ENCODE measurements around the gene DDIT3. TPM values are rescaled to one million over a fixed set of nuclear protein-coding genes. Genes with fewer than 3 reads are reported as not detected.

DDIT3 gene
- total and polyA plus RNA-seq, 2 donors (not counting 1 experiment from before 2014, with no cell fraction given) = 35.6 to 159 TPM

- Histone ChIP-seq H3K9me3 (ENCODE audit: control extremely low read depth in 1 of 3, control insufficient read depth in 2 of 3, insufficient read depth in 1 of 3, low read length in 2 of 3) (no peaks in the 10 kb centered on the region), H3K36me3 (replicated peaks in 1 of 2; ENCODE audit: control extremely low read depth in 1 of 2, control insufficient read depth in 1 of 2, extremely low read depth in 1 of 2, insufficient read depth in 2 of 2, low read length in 1 of 2) (peaks cover 7 to 71% of the 10 kb centered on the region in 2 experiments), H3K27me3 (replicated peaks in 1 of 4; ENCODE audit: control extremely low read depth in 1 of 4, control insufficient read depth in 3 of 4, insufficient read depth in 4 of 4, low read length in 3 of 4) (no peaks in the 10 kb centered on the region), H2AFZ (ENCODE audit: insufficient read depth, low read depth, low read length, poor library complexity, severe bottlenecking) (no peak overlapping the region), H3K4me2 (replicated peaks; ENCODE audit: low read depth, low read length, poor library complexity, severe bottlenecking) (no peak overlapping the region), H3K79me2 (ENCODE audit: control insufficient read depth, insufficient read depth, low read length) (peaks cover 32% of the 10 kb centered on the region), H3K27ac (ENCODE audit: low read length in 2 of 2) (no peak overlapping the region), H4K20me1 (ENCODE audit: control insufficient read depth, insufficient read depth, low read length, poor library complexity, severe bottlenecking) (no peaks in the 10 kb centered on the region), H3K4me1 (ENCODE audit: control insufficient read depth in 2 of 2, insufficient read depth in 2 of 2, low read length in 2 of 2) (no peaks in the 10 kb centered on the region), H3K4me3 (ENCODE audit: control extremely low read depth in 1 of 5, extremely low read depth in 1 of 5, insufficient read depth in 1 of 5, low read depth in 2 of 5, low read length in 4 of 5) (no peak overlapping the region), H3K9ac (ENCODE audit: low read length) (no peak overlapping the region)
- no peak for TF ChIP-seq CTCF (IDR thresholded peaks at IDR 0.05)
- TF ChIP-seq EZH2 (IDR thresholded peaks at IDR 0.05; ENCODE audit: borderline replicate concordance, insufficient read depth, low read depth, low read length, poor library complexity, severe bottlenecking) = no peak
- H3K27me3 Mint-ChIP-seq = no peaks in the 10 kb centered on the region
- no peak overlapping the region for H3K4me3 Mint-ChIP-seq
- intact Hi-C loops (cut with micrococcal nuclease) = no loop called here
- H3K9me3 Mint-ChIP-seq (ENCODE audit: insufficient read depth) = no peaks in the 10 kb centered on the region
- WGBS (ENCODE audit: insufficient coverage) = 98% methylated on average over 10 of the region's 11 CpGs
- DNase-seq = no peak
- H3K27ac Mint-ChIP-seq = no peak overlapping the region
- ChIA-PET POLR2A (interaction anchor here (0.8 kb wide), 1 partner anchor 16 kb away, joined by 3 read pairs; no protein-coding TSS in a partner anchor), CTCF (no interaction called here)
- H3K4me1 Mint-ChIP-seq = peaks cover 4% of the 10 kb centered on the region
- no peak for ATAC-seq (ENCODE audit: low read depth)
Observed at GRCh38 chr12:57500213-57500612, 20.1 kb downstream of the DDIT3 start.

- H2AFZ ChIP-seq (ENCODE audit: insufficient read depth, low read depth, low read length, poor library complexity, severe bottlenecking) = no peak overlapping the region
- Mint-ChIP-seq H3K27ac (no peak overlapping the region), H3K9me3 (ENCODE audit: insufficient read depth) (no peaks in the 10 kb centered on the region), H3K4me3 (no peak overlapping the region), H3K4me1 (peaks cover 4% of the 10 kb centered on the region), H3K27me3 (no peaks in the 10 kb centered on the region)
- DNase-seq (no peak), ATAC-seq (ENCODE audit: low read depth) (no peak)
- H3K4me1 ChIP-seq (ENCODE audit: control insufficient read depth in 2 of 2, insufficient read depth in 2 of 2, low read length in 2 of 2) = no peaks in the 10 kb centered on the region
- intact Hi-C loops (cut with micrococcal nuclease) = no loop called here
- no peaks in the 10 kb centered on the region for H4K20me1 ChIP-seq (ENCODE audit: control insufficient read depth, insufficient read depth, low read length, poor library complexity, severe bottlenecking)
- TF ChIP-seq EZH2 (IDR thresholded peaks at IDR 0.05; ENCODE audit: borderline replicate concordance, insufficient read depth, low read depth, low read length, poor library complexity, severe bottlenecking) (no peak), CTCF (IDR thresholded peaks at IDR 0.05) (no peak)
- 100% methylated on average over 3 of the region's 4 CpGs for WGBS (ENCODE audit: insufficient coverage)
- no peak overlapping the region for H3K4me2 ChIP-seq (replicated peaks; ENCODE audit: low read depth, low read length, poor library complexity, severe bottlenecking)
- H3K9ac ChIP-seq (ENCODE audit: low read length) = no peak overlapping the region
- no peaks in the 10 kb centered on the region for H3K9me3 ChIP-seq (ENCODE audit: control extremely low read depth in 1 of 3, control insufficient read depth in 2 of 3, insufficient read depth in 1 of 3, low read length in 2 of 3)
- CTCF ChIA-PET = no interaction called here
- peaks cover 28% of the 10 kb centered on the region for H3K79me2 ChIP-seq (ENCODE audit: control insufficient read depth, insufficient read depth, low read length)
- H3K27ac ChIP-seq (ENCODE audit: low read length in 2 of 2) = no peak overlapping the region
- H3K27me3 ChIP-seq (replicated peaks in 1 of 4; ENCODE audit: control extremely low read depth in 1 of 4, control insufficient read depth in 3 of 4, insufficient read depth in 4 of 4, low read length in 3 of 4) = no peaks in the 10 kb centered on the region
- no peak overlapping the region for H3K4me3 ChIP-seq (ENCODE audit: control extremely low read depth in 1 of 5, extremely low read depth in 1 of 5, insufficient read depth in 1 of 5, low read depth in 2 of 5, low read length in 4 of 5)
- peaks cover 3 to 58% of the 10 kb centered on the region in 2 experiments for H3K36me3 ChIP-seq (replicated peaks in 1 of 2; ENCODE audit: control extremely low read depth in 1 of 2, control insufficient read depth in 1 of 2, extremely low read depth in 1 of 2, insufficient read depth in 2 of 2, low read length in 1 of 2)
- POLR2A ChIA-PET = no interaction called here
Observed at GRCh38 chr12:57498571-57498970, 21.7 kb downstream of the DDIT3 start.

All from B cell (primary cell).